ENCODE results near the gene GPHN.

DNA sequence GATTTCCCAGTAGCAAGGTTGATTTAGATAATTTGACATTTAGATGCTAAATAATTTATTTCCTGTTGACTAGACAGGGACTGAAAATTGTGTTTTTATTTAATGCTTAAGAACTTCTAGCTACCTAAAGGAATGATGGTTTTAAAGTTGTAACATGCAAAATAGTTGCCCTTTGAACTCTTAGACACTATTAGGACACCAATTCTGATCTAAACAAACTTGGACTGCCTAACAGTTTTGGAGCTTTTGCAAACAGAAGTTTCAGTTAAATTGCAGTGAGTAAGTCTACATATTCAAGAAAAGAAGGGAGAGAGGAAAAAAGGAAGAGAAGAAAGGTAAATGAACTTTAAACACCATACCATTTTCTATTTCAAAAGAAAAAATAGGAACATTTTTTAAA, 492.0 kb downstream of the GPHN start:
- TF ChIP-seq POLR2A (IDR thresholded peaks at IDR 0.05): no peak
- TF ChIP-seq, protein P1, sequence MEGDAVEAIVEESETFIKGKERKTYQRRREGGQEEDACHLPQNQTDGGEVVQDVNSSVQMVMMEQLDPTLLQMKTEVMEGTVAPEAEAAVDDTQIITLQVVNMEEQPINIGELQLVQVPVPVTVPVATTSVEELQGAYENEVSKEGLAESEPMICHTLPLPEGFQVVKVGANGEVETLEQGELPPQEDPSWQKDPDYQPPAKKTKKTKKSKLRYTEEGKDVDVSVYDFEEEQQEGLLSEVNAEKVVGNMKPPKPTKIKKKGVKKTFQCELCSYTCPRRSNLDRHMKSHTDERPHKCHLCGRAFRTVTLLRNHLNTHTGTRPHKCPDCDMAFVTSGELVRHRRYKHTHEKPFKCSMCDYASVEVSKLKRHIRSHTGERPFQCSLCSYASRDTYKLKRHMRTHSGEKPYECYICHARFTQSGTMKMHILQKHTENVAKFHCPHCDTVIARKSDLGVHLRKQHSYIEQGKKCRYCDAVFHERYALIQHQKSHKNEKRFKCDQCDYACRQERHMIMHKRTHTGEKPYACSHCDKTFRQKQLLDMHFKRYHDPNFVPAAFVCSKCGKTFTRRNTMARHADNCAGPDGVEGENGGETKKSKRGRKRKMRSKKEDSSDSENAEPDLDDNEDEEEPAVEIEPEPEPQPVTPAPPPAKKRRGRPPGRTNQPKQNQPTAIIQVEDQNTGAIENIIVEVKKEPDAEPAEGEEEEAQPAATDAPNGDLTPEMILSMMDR (IDR thresholded peaks at IDR 0.05): no peak
